Measurements from ENCODE around the gene DFFB.

Gene DFFB

DNA sequence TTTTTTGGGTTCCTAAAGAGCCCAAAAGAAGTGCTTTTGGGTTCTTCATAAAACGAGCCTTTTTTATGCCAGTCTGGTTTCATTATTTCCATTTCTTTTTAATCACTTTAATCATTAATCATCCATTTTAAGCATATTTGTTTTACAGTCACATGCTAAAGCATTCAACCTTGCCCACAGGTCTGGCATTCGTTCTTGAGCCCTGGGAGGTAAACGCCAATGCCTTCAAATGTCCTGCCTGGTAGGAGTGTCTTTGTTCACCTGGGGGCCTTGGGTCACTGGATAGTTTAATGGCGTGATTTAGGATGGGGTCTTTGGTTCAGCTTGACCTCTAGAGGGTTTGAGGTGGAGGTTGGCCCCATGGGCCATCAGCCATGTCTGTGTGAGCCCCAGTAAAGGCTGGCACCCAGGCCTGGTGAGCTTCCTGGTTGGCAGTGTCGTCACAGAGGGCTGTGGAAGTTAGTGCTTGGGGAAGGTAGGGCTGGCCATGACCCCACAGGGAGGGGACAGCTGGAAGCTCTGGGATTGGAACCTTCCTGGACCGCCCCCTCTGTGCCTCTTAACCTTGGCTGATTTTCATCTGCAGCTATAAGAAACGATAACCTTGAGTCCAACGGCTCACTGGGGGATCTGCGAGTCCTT lies 22.6 kb downstream of the DFFB start:
- Histone ChIP-seq H3K9ac (ENCODE audit: low read depth, low read length) (no peak overlapping the region), H3K27me3 (ENCODE audit: control insufficient read depth, insufficient read depth, low read length) (no peaks in the 10 kb centered on the region), H3K4me3 (ENCODE audit: low read depth, low read length) (no peak overlapping the region), H3K9me3 (ENCODE audit: control insufficient read depth, insufficient read depth, low read length) (peaks cover 4% of the 10 kb centered on the region), H3K4me1 (ENCODE audit: control insufficient read depth, insufficient read depth, low read length) (no peaks in the 10 kb centered on the region), H3K36me3 (ENCODE audit: control insufficient read depth, insufficient read depth, low read length) (no peaks in the 10 kb centered on the region)

DNA sequence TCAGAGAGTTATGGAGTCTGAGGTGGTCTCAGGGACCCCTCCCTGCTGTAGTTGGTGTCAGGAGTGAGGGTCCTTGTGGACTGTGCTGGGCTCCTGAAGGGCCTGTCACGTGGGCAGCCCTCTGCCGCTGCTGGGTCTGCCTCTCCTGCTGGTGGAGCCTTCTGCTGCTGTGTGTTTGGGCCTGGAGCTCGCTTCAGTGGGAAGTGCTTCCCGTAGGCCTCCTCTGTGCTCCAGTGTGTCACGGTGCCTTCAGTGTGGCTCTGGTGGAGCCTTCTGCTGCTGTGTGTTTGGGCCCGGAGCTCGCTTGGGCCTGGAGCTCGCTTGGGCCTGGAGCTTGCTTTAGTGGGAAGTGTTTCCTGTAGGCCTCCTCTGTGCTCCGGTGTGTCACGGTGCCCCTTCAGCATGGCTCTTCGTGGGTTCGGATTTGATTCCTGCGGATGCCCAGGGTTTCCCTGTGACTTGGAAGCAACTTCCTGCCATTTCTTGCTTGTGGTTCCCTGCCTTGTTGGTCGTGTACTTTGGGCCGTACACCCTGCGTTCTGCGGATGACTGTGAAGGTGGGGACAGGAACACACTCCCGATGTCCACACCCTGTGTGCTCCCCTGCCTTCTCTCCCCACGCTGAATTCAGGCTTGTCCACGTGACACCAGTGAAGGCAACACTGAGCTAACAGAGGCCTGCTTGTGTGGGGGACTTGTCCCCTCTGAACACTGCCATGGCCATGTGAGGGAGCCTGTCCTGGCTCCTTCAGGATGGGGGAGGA lies 23.3 kb downstream of the DFFB start:
- H3K27me3 ChIP-seq (ENCODE audit: control insufficient read depth, insufficient read depth, low read length), result no peaks in the 10 kb centered on the region
- no peaks in the 10 kb centered on the region for H3K4me1 ChIP-seq (ENCODE audit: control insufficient read depth, insufficient read depth, low read length)
- H3K9me3 ChIP-seq (ENCODE audit: control insufficient read depth, insufficient read depth, low read length), result peaks cover 4% of the 10 kb centered on the region
- no peaks in the 10 kb centered on the region for H3K36me3 ChIP-seq (ENCODE audit: control insufficient read depth, insufficient read depth, low read length)
- no peak overlapping the region for H3K9ac ChIP-seq (ENCODE audit: low read depth, low read length)
- H3K4me3 ChIP-seq (ENCODE audit: low read depth, low read length), result no peak overlapping the region

DNA sequence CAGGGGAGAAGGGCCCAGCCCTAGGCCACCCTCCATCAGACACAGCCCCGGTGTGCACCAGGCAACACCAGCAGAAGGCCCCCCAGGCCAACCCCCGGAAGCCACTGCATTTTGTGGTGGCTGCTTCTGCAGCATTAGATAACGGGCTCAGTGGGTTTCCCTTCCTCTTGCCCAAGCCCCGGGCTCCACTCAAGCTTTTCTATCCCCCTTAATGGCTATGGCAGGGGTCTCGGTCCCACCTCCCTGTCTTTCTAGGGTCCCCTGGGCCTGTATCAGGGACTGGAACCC lies 23.9 kb downstream of the DFFB start:
- Histone ChIP-seq H3K27me3 (ENCODE audit: control insufficient read depth, insufficient read depth, low read length) (no peaks in the 10 kb centered on the region), H3K9ac (ENCODE audit: low read depth, low read length) (no peak overlapping the region), H3K9me3 (ENCODE audit: control insufficient read depth, insufficient read depth, low read length) (peaks cover 4% of the 10 kb centered on the region), H3K36me3 (ENCODE audit: control insufficient read depth, insufficient read depth, low read length) (no peaks in the 10 kb centered on the region), H3K4me1 (ENCODE audit: control insufficient read depth, insufficient read depth, low read length) (no peaks in the 10 kb centered on the region), H3K4me3 (ENCODE audit: low read depth, low read length) (no peak overlapping the region)

DNA sequence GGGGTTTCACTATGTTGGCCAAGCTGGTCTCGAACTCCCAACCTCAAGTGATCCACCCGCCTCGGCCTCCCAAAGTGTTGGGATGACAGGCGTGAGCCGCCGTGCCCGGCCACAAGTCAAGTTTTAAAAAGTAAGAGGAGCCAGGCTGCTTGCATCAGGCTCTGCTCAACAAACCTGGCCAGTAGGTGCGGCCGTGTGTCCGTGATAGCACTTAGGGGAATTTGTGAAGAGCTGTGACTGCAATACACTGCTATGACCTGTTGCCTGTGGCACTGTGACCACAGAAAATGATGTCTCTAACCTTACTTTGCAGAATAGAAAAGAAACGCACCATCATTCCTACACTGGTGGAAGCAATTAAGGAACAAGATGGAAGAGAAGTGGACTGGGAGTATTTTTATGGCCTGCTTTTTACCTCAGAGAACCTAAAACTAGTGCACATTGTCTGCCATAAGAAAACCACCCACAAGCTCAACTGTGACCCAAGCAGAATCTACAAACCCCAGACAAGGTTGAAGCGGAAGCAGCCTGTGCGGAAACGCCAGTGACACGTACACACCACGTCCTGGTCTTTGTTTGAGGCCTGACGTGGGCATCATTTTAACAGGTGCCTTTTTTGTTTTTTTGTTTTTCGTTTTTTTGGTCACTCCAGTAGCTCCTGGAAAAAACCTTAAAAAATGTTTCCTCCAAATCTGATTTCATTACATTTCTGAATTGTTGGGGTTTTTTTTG lies 26.1 kb downstream of the DFFB start:
- no peak overlapping the region for H3K9ac ChIP-seq (ENCODE audit: low read depth, low read length)
- peaks cover 5% of the 10 kb centered on the region for H3K36me3 ChIP-seq (ENCODE audit: control insufficient read depth, insufficient read depth, low read length)
- no peak overlapping the region for H3K4me3 ChIP-seq (ENCODE audit: low read depth, low read length)
- H3K4me1 ChIP-seq (ENCODE audit: control insufficient read depth, insufficient read depth, low read length), result no peaks in the 10 kb centered on the region
- no peaks in the 10 kb centered on the region for H3K27me3 ChIP-seq (ENCODE audit: control insufficient read depth, insufficient read depth, low read length)
- H3K9me3 ChIP-seq (ENCODE audit: control insufficient read depth, insufficient read depth, low read length), result peaks cover 4% of the 10 kb centered on the region

DNA sequence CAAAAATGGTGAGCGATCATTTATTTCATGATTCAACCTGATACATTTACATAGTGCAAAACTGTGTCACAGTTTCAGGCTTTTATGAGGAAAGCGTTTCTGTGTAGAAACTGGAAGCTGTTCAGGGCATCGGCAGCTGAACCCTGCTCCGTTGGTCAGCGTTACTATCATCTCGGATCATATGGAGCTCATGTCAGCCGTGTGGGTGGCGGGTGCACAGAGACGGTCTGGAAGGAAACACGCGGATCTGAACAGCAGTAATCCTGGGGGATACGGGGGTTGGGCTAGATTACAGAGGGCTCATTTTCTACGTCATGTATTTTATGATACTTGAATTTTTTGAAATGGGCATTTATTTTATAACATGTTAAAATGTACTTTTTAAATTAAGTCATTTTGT lies 27.7 kb downstream of the DFFB start:
- Histone ChIP-seq H3K4me1 (ENCODE audit: control insufficient read depth, insufficient read depth, low read length) (no peaks in the 10 kb centered on the region), H3K4me3 (ENCODE audit: low read depth, low read length) (no peak overlapping the region), H3K36me3 (ENCODE audit: control insufficient read depth, insufficient read depth, low read length) (peaks cover 8% of the 10 kb centered on the region), H3K27me3 (ENCODE audit: control insufficient read depth, insufficient read depth, low read length) (no peaks in the 10 kb centered on the region), H3K9me3 (ENCODE audit: control insufficient read depth, insufficient read depth, low read length) (no peaks in the 10 kb centered on the region), H3K9ac (ENCODE audit: low read depth, low read length) (no peak overlapping the region)

DNA sequence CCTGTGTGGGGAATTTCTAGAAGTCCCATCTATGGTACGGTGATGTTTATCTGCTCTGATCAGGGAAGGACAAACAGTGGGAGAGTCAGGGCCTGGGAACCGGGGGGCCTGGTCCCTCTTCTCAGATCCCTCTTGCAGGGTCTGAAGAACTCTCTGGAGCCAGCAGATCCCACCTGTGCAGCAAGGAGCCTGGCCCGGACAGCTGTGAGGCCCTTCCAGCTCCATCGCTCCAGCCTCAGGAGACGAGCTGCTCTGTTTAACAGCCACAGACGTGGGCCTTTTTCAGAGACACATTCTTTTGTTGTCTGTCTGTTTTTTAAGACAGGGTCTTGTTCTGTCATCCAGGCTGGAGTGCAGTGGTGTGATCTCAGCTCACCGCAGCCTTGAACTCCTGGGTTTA lies 28.3 kb downstream of the DFFB start:
- H3K36me3 ChIP-seq (ENCODE audit: control insufficient read depth, insufficient read depth, low read length), result peaks cover 13% of the 10 kb centered on the region
- H3K4me3 ChIP-seq (ENCODE audit: low read depth, low read length), result no peak overlapping the region
- no peaks in the 10 kb centered on the region for H3K9me3 ChIP-seq (ENCODE audit: control insufficient read depth, insufficient read depth, low read length)
- no peak overlapping the region for H3K9ac ChIP-seq (ENCODE audit: low read depth, low read length)
- no peaks in the 10 kb centered on the region for H3K27me3 ChIP-seq (ENCODE audit: control insufficient read depth, insufficient read depth, low read length)
- no peaks in the 10 kb centered on the region for H3K4me1 ChIP-seq (ENCODE audit: control insufficient read depth, insufficient read depth, low read length)

DNA sequence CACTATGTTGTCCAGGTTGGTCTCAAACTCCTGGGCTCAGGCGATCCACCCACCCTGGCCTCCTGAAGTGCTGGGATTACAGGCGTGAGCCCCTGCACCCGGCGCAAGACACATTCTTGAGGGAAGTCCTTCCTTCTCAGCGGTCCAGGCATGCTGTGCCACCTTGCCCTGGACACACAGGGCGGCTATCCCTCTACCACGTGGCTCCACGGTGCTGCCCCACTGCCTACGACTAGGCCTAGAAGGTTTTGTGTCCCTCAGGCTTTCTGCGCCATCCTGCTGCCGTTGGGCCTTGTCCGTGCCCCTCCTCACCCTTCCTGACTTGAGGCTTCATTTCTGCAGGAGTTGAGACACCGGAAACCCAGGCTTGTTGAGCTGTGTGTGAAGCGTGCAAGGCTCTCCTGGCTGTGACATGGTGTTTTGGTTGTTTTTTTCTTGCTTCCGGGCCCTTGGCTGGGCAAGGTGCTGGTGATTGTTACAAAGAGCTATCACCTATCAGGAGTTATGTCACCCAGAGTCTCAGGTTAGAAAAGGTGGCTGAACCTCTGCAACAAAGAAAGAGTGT lies 28.9 kb downstream of the DFFB start:
- Histone ChIP-seq H3K9ac (ENCODE audit: low read depth, low read length) (no peak overlapping the region), H3K27me3 (ENCODE audit: control insufficient read depth, insufficient read depth, low read length) (no peaks in the 10 kb centered on the region), H3K4me3 (ENCODE audit: low read depth, low read length) (no peak overlapping the region), H3K36me3 (ENCODE audit: control insufficient read depth, insufficient read depth, low read length) (peaks cover 15% of the 10 kb centered on the region), H3K4me1 (ENCODE audit: control insufficient read depth, insufficient read depth, low read length) (no peaks in the 10 kb centered on the region), H3K9me3 (ENCODE audit: control insufficient read depth, insufficient read depth, low read length) (no peaks in the 10 kb centered on the region)

DNA sequence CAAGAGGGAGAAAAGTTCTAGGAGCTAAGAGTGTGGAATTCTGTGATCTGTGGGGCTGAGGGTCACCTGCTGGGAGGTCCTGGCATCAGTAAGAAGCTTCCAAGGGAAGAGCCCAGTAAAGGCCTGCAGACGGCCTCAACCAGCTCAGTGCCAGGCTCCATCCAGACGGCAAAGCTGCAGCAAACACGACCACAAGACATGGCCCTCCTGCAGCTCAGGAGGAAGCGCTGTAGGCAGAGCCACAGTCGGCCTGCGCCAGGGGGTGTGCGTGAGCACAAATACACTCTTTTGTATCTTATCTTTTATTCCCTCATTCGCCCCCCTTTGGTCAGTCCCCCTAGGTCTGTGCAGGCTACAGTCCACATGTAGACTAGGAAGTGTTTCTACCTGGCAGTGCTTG lies 29.4 kb downstream of the DFFB start:
- H3K9ac ChIP-seq (ENCODE audit: low read depth, low read length), result no peak overlapping the region
- H3K4me3 ChIP-seq (ENCODE audit: low read depth, low read length), result no peak overlapping the region
- H3K4me1 ChIP-seq (ENCODE audit: control insufficient read depth, insufficient read depth, low read length), result no peaks in the 10 kb centered on the region
- no peaks in the 10 kb centered on the region for H3K27me3 ChIP-seq (ENCODE audit: control insufficient read depth, insufficient read depth, low read length)
- H3K36me3 ChIP-seq (ENCODE audit: control insufficient read depth, insufficient read depth, low read length), result peaks cover 18% of the 10 kb centered on the region
- no peaks in the 10 kb centered on the region for H3K9me3 ChIP-seq (ENCODE audit: control insufficient read depth, insufficient read depth, low read length)

DNA sequence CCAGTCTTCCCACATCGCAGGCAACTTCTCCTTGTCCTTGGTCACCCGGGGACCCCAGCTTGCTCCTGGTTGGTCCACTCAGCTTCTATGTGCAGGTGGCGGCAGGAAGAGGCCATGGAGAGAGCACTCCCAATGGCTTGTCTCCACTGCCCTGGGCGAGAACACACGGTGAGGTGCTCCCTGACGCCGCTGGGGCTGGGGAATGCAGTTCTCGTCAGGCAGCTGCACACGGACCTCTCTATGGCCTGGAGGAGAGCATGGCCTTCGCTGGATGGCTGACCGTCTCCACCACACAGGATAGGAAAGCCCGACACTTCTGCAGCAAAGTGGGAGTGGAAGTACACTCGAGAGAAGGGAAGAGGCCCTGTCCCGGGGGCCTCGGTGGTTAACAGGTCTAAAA lies 31.0 kb downstream of the DFFB start:
- peaks cover 20% of the 10 kb centered on the region for H3K36me3 ChIP-seq (ENCODE audit: control insufficient read depth, insufficient read depth, low read length)
- H3K9me3 ChIP-seq (ENCODE audit: control insufficient read depth, insufficient read depth, low read length), result no peaks in the 10 kb centered on the region
- no peak overlapping the region for H3K9ac ChIP-seq (ENCODE audit: low read depth, low read length)
- no peak overlapping the region for H3K4me3 ChIP-seq (ENCODE audit: low read depth, low read length)
- no peaks in the 10 kb centered on the region for H3K27me3 ChIP-seq (ENCODE audit: control insufficient read depth, insufficient read depth, low read length)
- no peaks in the 10 kb centered on the region for H3K4me1 ChIP-seq (ENCODE audit: control insufficient read depth, insufficient read depth, low read length)

DNA sequence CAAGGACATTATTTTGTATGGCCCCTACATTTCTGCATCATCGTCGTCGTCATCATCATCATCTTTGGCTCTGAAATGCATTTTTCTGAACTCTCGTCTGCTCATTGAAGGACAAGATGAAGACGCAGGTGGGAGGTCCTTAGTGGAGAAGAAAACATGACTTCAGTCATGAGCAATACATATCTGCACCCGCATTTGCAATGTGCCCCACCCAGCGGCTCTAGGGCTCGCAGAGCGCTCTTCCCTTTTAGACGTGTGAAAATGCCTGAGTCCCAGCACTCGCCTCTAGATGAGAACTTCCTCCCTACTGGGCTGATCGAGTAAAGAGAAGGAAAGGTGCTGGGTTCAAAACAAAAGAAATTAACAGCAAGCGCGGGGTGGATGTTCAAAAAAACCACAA lies 32.7 kb downstream of the DFFB start:
- Histone ChIP-seq H3K27me3 (ENCODE audit: control insufficient read depth, insufficient read depth, low read length) (no peaks in the 10 kb centered on the region), H3K9me3 (ENCODE audit: control insufficient read depth, insufficient read depth, low read length) (no peaks in the 10 kb centered on the region), H3K36me3 (ENCODE audit: control insufficient read depth, insufficient read depth, low read length) (peaks cover 20% of the 10 kb centered on the region), H3K4me3 (ENCODE audit: low read depth, low read length) (no peak overlapping the region), H3K4me1 (ENCODE audit: control insufficient read depth, insufficient read depth, low read length) (no peaks in the 10 kb centered on the region), H3K9ac (ENCODE audit: low read depth, low read length) (no peak overlapping the region)

DNA sequence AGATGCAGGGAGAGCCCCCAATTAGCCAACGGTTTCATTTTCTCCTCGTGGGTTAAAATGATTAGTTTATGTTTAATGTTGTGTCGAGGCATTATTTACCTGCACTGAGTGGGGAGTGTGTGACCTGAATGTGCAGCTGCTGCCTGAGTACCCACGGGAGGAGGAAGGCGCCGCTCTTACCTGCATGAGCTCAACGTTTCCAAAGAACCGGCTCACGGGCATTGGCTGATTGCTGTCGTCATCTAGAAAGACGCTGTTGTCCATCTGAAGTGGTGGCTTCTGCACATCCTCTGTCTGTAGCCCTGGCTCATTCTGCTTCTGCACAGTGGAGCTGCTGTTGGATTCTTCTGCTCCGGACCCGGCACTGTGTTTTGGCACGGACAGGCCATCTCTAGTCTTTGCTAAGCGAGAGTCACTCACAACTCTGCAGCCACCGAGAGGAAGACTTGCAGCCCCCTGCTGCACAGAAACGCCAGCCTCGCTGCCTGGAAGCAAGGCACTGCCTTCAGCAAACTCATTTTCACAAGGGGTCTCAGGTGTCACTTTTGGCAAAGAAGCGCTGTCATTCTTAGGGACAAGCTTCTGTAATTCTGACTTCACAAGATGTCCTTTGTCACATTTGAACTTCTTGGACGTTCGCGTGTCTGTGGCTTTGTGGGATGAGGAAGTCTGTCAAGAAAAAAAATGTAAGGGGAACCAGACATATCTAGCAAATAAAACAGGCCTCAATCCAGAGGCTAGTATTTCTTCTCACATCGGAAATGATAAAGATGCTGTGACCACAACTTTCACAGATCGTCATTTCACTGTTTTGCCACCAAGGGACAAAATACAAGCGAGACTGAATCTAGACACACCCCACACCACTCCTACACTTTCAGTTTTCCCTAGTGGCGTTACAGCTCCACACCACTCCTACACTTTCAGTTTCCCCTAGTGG lies 33.4 kb downstream of the DFFB start:
- Histone ChIP-seq H3K4me3 (ENCODE audit: low read depth, low read length) (no peak overlapping the region), H3K9me3 (ENCODE audit: control insufficient read depth, insufficient read depth, low read length) (no peaks in the 10 kb centered on the region), H3K4me1 (ENCODE audit: control insufficient read depth, insufficient read depth, low read length) (no peaks in the 10 kb centered on the region), H3K36me3 (ENCODE audit: control insufficient read depth, insufficient read depth, low read length) (peaks cover 20% of the 10 kb centered on the region), H3K27me3 (ENCODE audit: control insufficient read depth, insufficient read depth, low read length) (no peaks in the 10 kb centered on the region), H3K9ac (ENCODE audit: low read depth, low read length) (no peak overlapping the region)

All from iPS-15b (cell line).